Measurements from ENCODE around the gene CSNK1D.
"Not testable (repeated sequence)": the region's sequence is repeated elsewhere in the genome, so short reads cannot be mapped to it uniquely, and the experiment has no call there.

The CSNK1D gene

DNA sequence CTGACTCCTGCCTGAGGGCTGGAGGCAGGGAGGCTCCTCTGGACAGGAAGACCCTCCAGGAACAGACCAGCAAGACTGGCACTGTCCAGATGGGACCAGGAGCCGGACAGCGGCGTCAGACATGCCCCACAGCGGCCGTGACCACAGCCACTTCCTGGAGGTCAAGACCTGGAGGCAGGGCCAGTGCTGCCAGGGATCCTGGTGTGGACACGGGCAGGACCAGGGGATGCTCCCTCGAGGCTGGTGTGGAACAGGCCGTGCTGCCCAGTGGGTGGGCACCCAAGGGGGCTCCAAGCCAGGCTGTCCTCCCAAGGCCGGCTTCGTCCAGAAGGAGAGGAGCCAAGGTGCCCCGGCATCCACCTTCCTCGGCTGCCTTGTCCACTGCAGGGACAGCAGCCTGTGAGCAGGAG is 56.4 kb downstream of the CSNK1D start:
- peak in 1 of 56 donors; percentile 26 for DNase-seq

DNA sequence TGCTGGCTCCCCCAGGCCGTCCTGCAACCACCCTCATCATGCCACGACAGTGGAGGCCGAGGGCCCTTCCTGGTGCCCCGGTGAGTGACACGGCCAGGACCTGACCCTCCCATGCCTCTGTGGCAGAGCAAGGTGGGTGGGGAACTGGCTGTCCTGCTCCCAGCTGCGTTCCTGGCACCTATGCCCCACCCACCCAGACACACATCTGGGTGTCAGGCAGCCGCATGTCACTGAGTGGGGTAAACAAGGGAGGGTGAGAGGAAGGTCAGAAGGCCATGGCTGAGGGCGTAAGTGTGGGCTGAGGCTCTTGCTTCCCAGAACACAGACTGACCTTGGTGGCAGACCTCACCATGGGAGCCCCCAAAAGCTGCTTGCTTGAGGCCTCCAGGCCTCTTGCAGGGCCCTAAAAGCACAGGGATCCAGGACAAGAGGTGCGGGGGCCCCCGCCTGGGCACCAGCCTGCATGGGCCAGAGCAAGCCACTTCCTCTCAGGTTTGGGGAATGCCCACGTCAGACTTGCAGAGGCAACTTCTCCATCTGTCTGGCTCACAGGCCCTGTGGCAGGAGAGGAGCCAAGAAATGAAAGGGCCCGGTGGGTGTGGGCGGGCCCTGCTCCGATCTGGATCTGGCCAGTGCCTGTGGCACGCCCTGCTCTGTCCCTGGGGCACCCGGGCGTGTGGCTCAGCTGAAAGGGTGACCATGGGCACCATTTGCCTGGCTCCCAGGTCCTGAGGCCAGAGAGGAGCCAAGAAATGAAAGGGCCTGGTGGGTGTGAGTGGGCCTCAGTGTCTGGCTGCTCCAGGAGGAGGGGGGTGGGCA is 57.0 kb downstream of the CSNK1D start:
- DNase-seq: peak in 22 of 56 donors; percentile 18 to 70 (median 43)

DNA sequence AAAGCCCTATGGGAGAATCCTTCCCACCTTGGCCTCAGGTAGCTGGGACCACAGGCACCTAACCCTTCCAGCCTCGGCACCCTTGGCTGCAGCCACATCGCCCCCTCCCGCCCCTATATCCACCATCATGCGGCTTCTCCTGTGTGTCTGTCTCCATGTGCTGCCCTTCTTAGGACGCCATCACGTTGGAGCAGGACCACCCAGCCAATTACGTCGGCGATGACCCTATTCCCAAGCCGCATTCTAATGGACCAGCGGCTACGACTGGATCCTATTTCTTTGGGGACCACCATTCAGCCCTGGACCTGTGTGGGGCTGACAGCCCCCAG is 57.6 kb downstream of the CSNK1D start:
- DNase-seq: no peak

DNA sequence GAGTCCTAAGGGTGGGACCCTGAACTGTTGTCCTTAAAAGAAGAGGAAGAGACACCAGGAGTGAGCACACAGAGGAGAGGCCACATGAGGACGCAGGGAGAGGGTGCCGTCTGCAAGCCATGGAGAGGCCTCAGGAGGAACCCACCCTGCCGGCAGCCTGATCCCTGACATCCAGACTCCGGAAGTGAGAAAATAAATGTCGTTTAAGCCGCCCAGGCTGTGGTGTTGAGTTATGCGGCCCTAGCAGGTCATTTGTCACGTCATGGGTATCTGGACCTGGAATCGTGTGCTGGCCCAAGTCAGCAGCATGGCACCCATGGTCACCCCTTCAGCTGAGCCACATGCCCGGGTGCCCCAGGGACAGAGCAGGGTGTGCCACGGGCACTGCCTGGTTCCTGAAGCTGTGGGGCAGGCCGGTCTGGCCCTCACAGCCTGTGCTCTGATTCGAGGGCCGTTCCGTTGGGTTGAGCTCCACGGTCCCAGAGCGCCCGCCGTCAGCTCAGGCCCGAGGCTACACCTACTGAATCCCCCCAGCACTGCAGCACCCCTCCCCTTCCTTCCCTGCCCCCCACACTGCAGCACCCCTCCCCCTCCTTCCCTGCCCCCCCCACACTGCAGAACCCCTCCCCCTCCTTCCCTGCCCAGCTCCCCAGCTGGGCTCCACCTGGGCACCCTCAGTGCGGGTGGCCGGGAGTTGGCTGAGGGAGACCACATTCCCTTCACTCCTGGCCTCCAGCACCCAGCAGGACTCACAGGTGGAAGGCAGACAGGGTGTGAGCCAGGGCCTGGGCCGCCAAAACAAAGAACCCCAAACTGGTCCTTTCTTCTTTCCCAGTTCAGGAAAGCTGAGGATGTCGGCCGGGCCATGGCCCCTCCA is 58.2 kb downstream of the CSNK1D start:
- DNase-seq: peak in 1 of 56 donors; percentile 31

DNA sequence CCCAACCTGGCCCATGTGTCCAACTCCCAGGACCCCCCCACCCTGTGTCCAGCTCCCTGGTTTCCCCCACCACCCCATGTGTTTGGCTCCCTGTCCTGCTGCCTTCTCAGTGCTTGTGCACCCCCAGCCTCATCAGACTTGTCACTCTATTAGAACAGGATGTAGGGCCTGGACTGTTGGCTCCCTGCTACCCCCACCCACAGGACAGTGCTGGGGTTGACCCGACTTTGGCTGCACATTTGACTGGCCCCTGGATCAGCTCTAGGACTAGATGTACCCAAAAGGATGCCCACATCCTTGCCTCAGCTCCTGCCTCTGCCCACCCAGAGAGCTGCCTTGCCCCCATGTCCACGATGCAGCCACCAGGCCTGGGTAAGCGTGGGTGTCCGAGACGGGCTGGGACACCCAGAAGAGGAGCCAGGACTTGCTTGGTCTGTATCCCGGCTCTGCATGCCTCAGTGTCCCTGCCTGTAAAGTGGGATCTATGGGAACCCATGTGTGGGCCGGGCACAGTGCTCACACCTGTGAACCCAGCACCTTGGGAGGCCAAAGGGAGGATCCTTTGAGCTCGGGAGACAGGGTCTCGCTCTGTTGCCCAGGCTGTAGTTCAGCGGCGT is 59.4 kb downstream of the CSNK1D start:
- DNase-seq: no peak

DNA sequence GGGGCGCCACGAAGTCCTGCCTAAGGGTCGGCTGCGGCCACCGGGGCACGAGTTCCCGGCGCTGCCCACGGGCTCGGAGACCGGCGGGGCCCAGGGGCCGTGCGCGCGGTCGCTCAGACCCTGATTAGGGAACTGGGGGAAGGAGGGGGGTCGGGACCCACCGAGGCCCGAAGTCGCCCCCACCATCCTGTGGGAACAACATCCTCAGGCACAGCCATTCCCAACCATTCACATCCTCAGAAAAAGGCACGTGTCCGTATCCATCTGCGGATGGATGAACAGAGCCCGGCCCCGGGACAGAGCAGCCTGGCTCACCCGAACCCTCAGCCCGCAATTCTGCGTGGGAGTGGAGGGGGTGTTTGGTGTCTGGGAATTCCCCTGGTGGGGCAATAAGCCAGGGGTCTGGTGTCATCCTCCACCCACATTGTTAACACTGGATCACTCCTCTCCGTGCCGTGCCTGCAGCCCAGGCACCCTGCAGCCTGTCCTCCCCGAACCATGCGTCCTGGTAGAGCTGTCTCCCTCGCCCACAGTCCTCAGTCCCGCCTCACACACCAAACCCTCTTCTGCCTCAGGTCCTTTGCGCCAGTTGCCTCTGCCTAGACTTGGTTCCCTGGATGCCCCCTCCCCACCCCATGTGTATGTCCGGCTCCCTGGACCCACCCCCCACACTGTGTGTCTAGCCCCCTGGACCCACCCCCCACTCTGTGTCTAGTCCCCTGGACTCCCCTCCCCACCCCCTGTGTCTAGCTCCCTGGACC is 60.1 kb downstream of the CSNK1D start:
- peak in 33 of 56 donors; percentile 16 to 67 (median 38) for DNase-seq

DNA sequence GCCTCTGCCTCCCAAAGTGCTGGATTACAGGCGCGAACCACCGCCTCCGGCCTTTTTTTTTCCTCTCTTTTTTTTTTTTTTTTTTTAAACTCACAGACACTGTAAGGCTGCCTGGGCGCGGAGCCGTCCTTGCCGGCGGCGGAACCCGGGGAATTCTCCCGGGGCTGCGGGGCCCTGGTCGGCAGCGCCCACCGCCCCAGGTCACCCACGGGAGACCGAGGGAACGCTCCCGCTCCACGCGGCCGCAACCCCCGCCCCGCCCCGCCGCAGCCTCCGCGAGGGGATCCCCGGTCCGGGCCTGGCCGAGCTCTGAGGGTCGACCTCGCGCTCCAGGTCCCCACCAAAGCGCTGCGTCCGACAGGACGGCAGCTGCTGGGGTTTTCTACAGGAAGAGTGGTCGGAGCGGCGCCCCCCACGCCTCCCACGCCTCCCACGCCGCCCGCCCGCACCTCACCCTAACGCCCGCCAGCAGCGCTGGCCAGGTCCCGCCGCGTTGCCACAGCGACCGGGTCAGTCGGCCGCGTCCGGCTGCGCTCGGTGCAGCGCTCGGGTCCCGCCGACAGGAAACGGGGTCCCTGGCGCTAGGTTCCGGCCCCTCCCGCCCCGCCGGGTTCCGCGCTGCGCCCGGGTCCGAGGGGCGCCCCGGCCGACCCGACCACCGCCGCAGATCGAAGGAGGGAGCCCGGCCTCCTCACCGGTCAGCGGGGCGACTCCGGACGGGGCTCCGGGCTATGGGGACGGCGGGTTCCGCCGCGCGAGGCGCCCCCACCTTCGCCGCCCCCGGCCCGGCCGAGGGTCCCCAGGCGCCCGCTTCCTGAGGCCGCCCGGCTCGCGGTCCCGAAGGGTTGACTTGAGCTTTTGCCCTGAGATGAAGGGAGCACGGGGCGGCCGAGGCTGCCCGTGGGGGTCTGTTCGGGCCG is 60.9 kb downstream of the CSNK1D start, which contains the start of gene CCDC57:
CCDC57 (minus strand) TSS at position 512 of the 920 bp plus-strand sequence. CDS start 10,898 bp downstream, outside the sequence.
- DNase-seq: peak in 46 of 56 donors; percentile 21 to 79 (median 53)

DNA sequence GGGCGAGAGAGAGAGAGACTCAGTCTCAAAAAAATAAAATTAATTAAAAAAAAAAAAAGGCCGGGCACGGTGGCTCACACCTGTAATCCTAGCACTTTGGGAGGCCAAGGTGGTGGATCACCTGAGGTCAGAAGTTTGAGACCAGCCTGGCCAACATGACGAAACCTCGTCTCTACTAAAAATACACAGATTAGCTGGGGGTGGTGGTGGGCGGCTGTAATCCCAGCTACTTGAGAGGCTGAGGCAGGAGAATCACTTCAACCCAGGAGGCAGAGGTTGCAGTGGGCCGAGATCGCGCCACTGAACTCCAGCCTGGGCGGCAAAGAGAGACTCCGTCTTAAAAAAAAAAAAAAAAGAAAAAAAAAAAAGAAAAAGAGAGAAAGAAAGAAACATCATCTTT is 62.8 kb downstream of the CSNK1D start:
- not testable (repeated sequence) for DNase-seq

DNA sequence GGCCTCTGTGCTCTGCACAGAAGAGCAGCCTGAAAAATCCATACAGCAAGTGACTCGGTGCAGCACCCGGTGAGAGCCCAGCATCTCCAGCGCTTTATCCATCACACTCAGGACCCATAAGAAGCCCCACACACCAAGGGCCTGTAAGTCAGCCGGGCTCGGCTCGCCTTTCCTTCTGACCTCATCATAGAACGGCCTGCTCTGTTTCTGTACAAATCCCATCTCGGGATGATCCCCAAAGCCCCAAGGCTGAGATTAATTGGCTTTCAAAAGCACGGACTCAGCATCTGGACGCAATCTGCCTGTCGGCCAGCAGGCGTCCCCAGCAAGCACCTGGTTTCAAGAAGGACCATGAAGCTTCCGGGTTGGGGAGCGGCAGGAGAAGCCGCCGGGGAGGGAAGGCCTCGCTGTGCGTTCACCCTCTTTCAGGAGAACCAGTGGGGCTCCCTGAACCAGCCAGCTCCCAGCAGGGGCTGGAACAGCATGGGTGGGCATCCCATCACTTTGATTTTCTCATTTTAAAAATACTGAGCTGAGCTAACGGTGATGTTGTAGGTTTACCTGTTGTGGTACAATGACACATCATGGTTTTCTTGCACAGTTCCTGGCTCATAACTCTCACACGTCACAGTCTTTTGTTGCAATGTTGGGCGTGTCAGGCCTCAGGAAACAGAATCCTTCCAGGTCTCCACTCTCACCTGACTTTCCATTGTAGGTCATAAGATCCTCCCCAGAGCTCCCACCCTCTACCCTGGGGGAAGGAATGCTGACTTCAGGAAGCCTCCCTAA is 67.6 kb downstream of the CSNK1D start:
- DNase-seq: peak in 49 of 56 donors; percentile 21 to 81 (median 52)

DNA sequence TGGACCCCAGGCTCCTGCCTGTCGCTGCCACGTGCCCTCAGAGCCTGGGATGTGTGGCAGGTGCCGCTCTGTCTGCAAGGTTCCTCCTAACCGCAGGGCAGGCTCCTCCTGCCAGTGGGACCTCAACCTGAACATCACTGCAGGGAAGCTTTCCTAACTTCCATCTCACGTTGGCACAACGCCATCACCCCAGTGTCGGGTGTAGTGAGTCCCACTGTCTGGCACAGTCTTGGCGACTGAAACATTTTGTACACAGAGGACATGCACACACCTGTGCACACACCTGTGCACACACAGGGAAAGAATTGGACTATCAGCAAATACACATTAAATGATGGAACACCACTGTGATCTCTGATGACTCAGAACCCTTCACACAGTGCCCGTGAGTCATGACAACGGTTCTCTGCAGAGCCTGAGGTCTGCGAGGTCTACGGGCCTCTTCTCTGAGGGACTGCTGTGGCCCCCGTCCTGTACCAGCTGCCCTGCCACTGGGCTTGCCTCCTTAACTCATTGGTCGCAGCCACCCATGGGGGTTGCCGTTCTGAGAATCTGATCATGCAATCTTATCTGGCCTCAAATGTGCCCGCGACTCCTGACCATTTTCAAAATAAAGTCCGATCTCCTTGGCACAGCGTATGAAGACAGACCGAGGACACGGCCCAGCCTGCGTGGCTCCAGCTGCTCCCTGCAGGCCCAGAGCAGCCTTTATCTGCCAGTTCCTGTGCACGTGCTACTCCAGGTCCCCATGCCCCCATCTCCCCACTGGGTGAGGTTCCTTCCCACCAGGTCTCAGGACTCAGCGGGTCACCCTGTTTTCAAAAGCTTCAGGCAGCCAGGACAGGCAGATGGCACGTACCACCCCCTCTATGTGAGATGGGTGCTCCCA is 68.4 kb downstream of the CSNK1D start:
- DNase-seq: no peak

DNA sequence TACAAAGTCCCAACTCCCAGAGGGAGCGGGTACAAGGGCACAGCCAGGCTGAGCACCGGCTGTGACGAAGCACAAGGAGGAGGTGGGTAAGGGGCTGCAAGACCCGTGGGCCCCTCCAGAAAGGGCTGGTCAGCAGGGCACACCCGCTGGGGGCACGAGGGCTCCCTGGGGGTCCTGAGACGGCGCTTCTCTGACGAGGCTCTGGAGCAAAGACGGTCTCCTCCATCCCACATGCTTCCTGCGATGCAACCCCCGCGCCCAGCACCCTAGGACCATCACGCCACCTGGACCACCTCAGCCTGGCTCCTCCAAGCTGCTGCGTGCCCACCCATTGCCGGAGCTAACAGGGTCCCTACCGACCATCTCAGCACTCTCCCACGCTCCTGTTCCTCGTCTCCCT is 69.6 kb downstream of the CSNK1D start:
- DNase-seq: no peak

DNA sequence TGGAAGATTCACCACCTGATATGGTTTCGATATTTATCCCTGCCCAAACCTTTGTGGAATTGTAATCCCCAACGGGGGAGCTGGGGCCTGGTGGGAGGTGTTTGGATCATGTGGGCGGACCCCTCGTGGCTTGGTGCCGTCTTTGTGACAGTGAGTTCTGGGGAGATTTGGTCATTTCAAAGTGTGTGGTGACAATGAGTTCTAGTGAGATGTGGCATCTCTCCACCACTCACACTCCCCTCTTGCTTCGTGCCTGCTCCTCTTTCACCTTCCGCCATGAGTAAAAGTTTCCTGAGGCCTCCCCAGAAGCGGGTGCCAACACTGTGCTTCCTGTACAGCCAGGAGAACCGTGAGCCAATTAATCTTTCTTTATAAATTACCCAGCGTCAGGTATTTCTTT is 70.5 kb downstream of the CSNK1D start:
- no peak for DNase-seq

DNA sequence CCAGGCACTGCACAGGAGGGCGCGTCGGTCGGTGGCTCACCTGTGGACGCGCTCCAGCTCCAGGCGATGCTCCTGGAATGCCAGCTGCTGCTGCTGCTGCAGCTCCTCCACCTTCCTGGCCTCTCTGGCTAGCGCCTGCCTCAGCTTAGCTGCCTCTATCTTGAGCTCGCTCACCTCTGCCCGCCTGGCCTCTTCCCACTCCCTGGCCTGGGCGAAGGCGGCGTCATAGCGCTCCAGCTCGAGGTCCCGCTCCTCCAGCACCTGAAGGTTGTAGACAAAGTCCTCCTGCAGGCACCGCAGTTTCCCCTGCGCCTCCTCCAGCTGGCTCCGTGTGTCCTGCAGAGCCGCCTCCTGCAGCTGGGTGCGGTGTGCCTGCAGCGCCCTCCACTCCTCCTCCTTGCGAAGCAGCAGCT is 72.0 kb downstream of the CSNK1D start:
- DNase-seq: no peak

DNA sequence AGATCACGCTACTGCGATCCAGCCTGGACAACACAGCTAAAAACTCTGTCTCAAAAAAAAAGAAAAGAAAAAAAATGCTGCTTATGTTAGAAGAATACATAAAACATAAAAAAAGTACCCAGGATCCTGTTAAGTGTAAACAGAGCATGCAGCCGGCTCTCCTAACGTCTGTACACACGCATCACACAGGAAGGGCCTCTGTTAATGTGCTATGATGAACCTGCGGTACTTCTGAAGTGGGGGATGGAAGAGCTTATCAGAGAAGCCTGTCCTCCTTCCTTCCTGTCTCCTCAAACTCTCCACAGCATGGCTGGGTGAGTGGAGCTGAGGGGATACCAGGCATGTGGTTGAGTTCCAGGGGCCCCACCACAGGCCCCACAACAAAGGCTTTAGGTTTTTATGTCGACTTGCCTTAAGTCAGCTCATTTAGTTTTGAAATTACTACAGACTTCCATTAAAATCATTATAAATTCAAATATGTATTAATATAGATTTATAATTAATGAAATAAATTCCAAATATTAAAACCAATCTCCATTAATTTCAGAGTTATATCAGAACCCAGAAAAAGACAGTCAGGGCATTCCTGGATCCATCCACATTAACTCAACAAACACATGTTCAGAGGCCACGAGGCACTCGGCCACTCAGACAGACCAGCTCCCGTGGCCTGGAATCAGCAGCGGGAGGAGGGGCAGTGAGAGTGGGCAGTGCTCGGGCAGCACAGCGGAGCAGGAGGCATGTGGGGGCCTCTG is 72.6 kb downstream of the CSNK1D start:
- DNase-seq: no peak

DNA sequence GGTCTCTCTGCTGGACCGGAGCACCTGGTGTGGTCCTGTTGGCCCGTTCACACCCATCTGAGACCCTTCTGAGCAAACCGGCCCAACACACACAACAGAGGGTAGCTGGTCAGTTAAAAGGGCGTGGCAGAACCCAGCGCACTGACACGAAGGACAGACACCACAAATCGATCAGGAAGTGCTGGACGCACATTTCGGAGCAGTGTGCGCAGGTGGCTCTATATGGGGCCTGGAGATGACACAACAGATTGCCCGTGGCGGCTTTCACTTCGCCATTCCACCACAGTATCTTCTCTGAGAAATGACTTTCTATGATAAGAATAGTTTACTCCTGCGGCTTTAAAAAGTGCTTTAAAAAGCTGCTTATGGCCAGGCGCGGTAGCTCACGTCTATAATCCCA is 73.4 kb downstream of the CSNK1D start:
- no peak for DNase-seq

DNA sequence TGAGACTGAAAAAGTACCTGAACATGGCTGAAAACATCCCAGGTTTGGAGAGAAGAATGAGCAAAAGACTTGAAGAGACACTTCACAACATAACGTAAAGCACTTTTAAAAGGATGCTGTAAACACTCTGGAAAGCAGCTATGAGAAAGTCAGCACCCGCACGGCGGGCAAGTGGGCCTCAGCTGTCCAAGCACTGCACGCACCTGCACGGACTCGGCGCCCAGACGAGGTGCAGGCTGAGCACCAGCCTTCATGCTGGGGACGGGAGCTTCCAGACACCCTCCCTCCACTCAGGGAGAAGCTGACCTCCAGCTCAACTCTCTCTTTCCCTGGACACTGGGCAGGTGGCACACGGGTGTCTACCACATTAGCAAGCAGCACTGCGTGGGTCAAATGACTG is 74.0 kb downstream of the CSNK1D start:
- no peak for DNase-seq

DNA sequence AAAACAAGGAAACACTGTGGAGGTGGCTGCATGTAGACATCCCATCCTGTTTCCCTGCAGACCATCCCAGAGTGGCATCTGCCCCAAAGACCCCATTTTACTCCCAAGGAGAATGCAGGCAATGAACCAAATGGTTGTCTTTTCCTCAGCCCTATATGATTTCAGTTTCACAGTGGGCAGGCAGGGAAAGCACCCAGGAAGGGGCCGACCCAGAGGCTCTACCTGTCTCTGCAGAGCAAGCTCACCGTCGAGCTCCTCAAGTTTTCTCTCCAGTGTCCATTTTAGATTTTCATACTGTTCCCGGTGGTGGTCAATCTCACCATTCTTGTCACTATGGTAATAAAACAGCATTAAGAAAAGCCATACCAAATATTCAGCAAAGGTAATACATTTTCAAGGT is 75.4 kb downstream of the CSNK1D start:
- no peak for DNase-seq
